GM18867 (cell line): ENCODE data around the gene OR56A5.

ENCODE experiments used
- ATAC-seq: cut with Tn5 transposase; IDR thresholded peaks from one replicate; pipeline ENCODE4 v1.9.1; 2021; ENCODE audit warnings: mild to moderate bottlenecking, moderate library complexity; ENCODE audit not compliant: unreplicated experiment

OR56A5 gene

GRCh38 chr11:5937868-5938602, 30.3 kb downstream of the OR56A5 start:
- ATAC-seq: no peak

- no peak for ATAC-seq
These were observed 35.2 kb downstream of the OR56A5 start for GRCh38 chr11:5933116-5933515.

GRCh38 chr11:5932671-5933070, 35.6 kb downstream of the OR56A5 start:
- no peak for ATAC-seq

- ATAC-seq: no peak
These were observed 37.2 kb downstream of the OR56A5 start for GRCh38 chr11:5931061-5931460.

- no peak for ATAC-seq
These were observed 37.7 kb downstream of the OR56A5 start for GRCh38 chr11:5930614-5931013.

GRCh38 chr11:5929571-5930368, 38.5 kb downstream of the OR56A5 start:
- ATAC-seq: no peak

- ATAC-seq: no peak
These were observed 39.5 kb downstream of the OR56A5 start for GRCh38 chr11:5928811-5929210.

GRCh38 chr11:5928271-5928670, 40.0 kb downstream of the OR56A5 start:
- ATAC-seq: no peak

GRCh38 chr11:5923794-5924193, 44.5 kb downstream of the OR56A5 start:
- no peak for ATAC-seq

GRCh38 chr11:5923427-5923776, 44.9 kb downstream of the OR56A5 start:
- ATAC-seq: no peak

- ATAC-seq: no peak
These were observed 45.4 kb downstream of the OR56A5 start for GRCh38 chr11:5922749-5923426.
